Loucy (cell line): ENCODE data around the gene MAN1C1.
"Not testable (repeated sequence)": the region's sequence is repeated elsewhere in the genome, so short reads cannot be mapped to it uniquely, and the experiment has no call there.

Experiments
- H2AFZ ChIP-seq: fragments of 200-600 bp; sonication (generic); 2 replicates; pipeline ENCODE4 v1.6.0; 2016; ENCODE audit warnings: antibody characterized with exemption, mild to moderate bottlenecking, low read length, moderate library complexity
- H3F3A ChIP-seq: fragments of 200-600 bp; 2 replicates; pipeline ENCODE4 v1.6.0; 2016; ENCODE audit warnings: antibody characterized with exemption, low read depth, mild to moderate bottlenecking
- H3K27me3 ChIP-seq: fragments of 200-600 bp; sonication (generic); 2 replicates; pipeline ENCODE4 v1.6.1; 2014; ENCODE audit warnings: low read length, mild to moderate bottlenecking; ENCODE audit not compliant: insufficient read depth, poor library complexity, severe bottlenecking
- H3K36me3 ChIP-seq: fragments of 200-600 bp; sonication (generic); 2 replicates; pipeline ENCODE4 v1.6.1; 2016; ENCODE audit warnings: low read length; ENCODE audit not compliant: insufficient read depth
- H3K4me1 ChIP-seq: fragments of 200-600 bp; sonication (generic); 2 replicates; pipeline ENCODE4 v1.5.1; 2014; ENCODE audit warnings: low read length, mild to moderate bottlenecking; ENCODE audit not compliant: insufficient read depth, poor library complexity, severe bottlenecking
- H3K4me2 ChIP-seq: fragments of 200-600 bp; sonication (generic); 2 replicates; pipeline ENCODE4 v1.6.0; 2014; ENCODE audit warnings: antibody characterized with exemption, low read length, low read depth, mild to moderate bottlenecking; ENCODE audit not compliant: poor library complexity, severe bottlenecking
- H3K4me3 ChIP-seq: fragments of 200-600 bp; sonication (generic); 2 replicates; pipeline ENCODE4 v1.5.1; 2014; ENCODE audit warnings: low read length, mild to moderate bottlenecking, mixed read lengths; ENCODE audit not compliant: poor library complexity, severe bottlenecking
- H3K79me2 ChIP-seq: fragments of 200-600 bp; sonication (generic); 2 replicates; pipeline ENCODE4 v1.6.1; 2014; ENCODE audit warnings: low read length; ENCODE audit not compliant: insufficient read depth
- H3K9ac ChIP-seq: fragments of 200-600 bp; sonication (generic); 2 replicates; pipeline ENCODE4 v1.6.0; 2014; ENCODE audit warnings: mild to moderate bottlenecking, low read depth, low read length, moderate library complexity; ENCODE audit not compliant: poor library complexity, severe bottlenecking
- H3K9me2 ChIP-seq: fragments of 200-600 bp; sonication (generic); replicated peaks from 2 replicates; pipeline ENCODE4 v1.6.1; 2016; ENCODE audit warnings: low read depth, low read length, mixed read lengths
- H3K9me3 ChIP-seq: fragments of 200-600 bp; sonication (generic); 2 replicates; pipeline ENCODE4 v1.6.1; 2014; ENCODE audit warnings: mild to moderate bottlenecking, antibody characterized with exemption, low read length, low read depth; ENCODE audit not compliant: insufficient read depth
- H4K20me1 ChIP-seq: fragments of 200-600 bp; sonication (generic); 2 replicates; pipeline ENCODE4 v1.6.0; 2014; ENCODE audit warnings: antibody characterized with exemption, low read length, mild to moderate bottlenecking; ENCODE audit not compliant: insufficient read depth, poor library complexity, severe bottlenecking
- CTCF ChIP-seq: fragments of 200-600 bp; sonication (generic); conservative IDR thresholded peaks from 2 replicates; pipeline ENCODE4 v1.5.1; 2014; ENCODE audit warnings: mild to moderate bottlenecking, antibody characterized with exemption, low read length
- EZH2phosphoT487 ChIP-seq: fragments of 200-600 bp; IDR thresholded peaks from 2 replicates; pipeline ENCODE4 v1.6.1; 2018; ENCODE audit warnings: antibody characterized with exemption, mild to moderate bottlenecking, moderate library complexity, borderline replicate concordance

Gene MAN1C1

GRCh38 chr1:25694167-25695007, 77.8 kb downstream of the MAN1C1 start:
- Histone ChIP-seq H4K20me1 (no peaks in the 10 kb centered on the region), H3K4me1 (no peaks in the 10 kb centered on the region), H3K4me3 (no peak overlapping the region), H3K4me2 (no peak overlapping the region), H3K9me2 (no peaks in the 10 kb centered on the region), H3K9me3 (no peaks in the 10 kb centered on the region), H3K36me3 (no peaks in the 10 kb centered on the region), H2AFZ (no peak overlapping the region), H3K27me3 (no peaks in the 10 kb centered on the region), H3F3A (no peaks in the 10 kb centered on the region), H3K79me2 (no peaks in the 10 kb centered on the region), H3K9ac (no peak overlapping the region)
- TF ChIP-seq CTCF (no peak), EZH2phosphoT487 (no peak)

- Histone ChIP-seq H3F3A (no peaks in the 10 kb centered on the region), H3K9me3 (no peaks in the 10 kb centered on the region), H3K79me2 (no peaks in the 10 kb centered on the region), H3K4me3 (no peak overlapping the region), H3K36me3 (no peaks in the 10 kb centered on the region), H3K9ac (no peak overlapping the region), H3K27me3 (no peaks in the 10 kb centered on the region), H3K9me2 (no peaks in the 10 kb centered on the region), H2AFZ (no peak overlapping the region), H4K20me1 (no peaks in the 10 kb centered on the region), H3K4me2 (no peak overlapping the region), H3K4me1 (no peaks in the 10 kb centered on the region)
- TF ChIP-seq EZH2phosphoT487: no peak
- TF ChIP-seq CTCF: peak; percentile 31; the same call in 1 of the 2 replicates
Measured at GRCh38 chr1:25695090-25695770, 78.6 kb downstream of the MAN1C1 start.

GRCh38 chr1:25695771-25696311, 79.2 kb downstream of the MAN1C1 start:
- H3F3A ChIP-seq: no peaks in the 10 kb centered on the region
- H3K9ac ChIP-seq: no peak overlapping the region
- no peaks in the 10 kb centered on the region for H3K79me2 ChIP-seq
- H3K36me3 ChIP-seq: no peaks in the 10 kb centered on the region
- no peaks in the 10 kb centered on the region for H3K4me1 ChIP-seq
- no peaks in the 10 kb centered on the region for H3K9me2 ChIP-seq
- no peak overlapping the region for H3K4me2 ChIP-seq
- H2AFZ ChIP-seq: no peak overlapping the region
- H3K9me3 ChIP-seq: no peaks in the 10 kb centered on the region
- no peaks in the 10 kb centered on the region for H3K27me3 ChIP-seq
- no peaks in the 10 kb centered on the region for H4K20me1 ChIP-seq
- H3K4me3 ChIP-seq: no peak overlapping the region
- TF ChIP-seq CTCF: no peak
- TF ChIP-seq EZH2phosphoT487: no peak

GRCh38 chr1:25696643-25697042, 80.1 kb downstream of the MAN1C1 start:
- H3K4me1 ChIP-seq, H3K9me3 ChIP-seq, H2AFZ ChIP-seq, H3K4me2 ChIP-seq, H3K9me2 ChIP-seq, H4K20me1 ChIP-seq, H3F3A ChIP-seq, H3K79me2 ChIP-seq, H3K9ac ChIP-seq, H3K4me3 ChIP-seq, H3K27me3 ChIP-seq, H3K36me3 ChIP-seq: not testable (repeated sequence)
